Spleen (tissue), 7 donors: ENCODE data around the gene TMEM132D.

ENCODE experiments used
- POLR2AphosphoS5 ChIP-seq, 3 donors: sonication (generic); formaldehyde crosslinking; IDR thresholded peaks; one replicate each; pipeline ENCODE4 v1.5.1; 2017; ENCODE audit warnings: antibody characterized with exemption in 3 of 3
- TF ChIP-seq, protein P1 (sequence below), 11 experiments: fragments of 200-600 bp in 7 of 11; fragments of 450-650 bp in 4 of 11; sonication (generic) in 4 of 11; IDR thresholded peaks in 8 of 11; conservative IDR thresholded peaks in 3 of 11; 1 replicate in 7 of 11; 2 replicates in 4 of 11; pipeline versions ENCODE4 v1.4.0 to v1.8.0; 2016 to 2021; ENCODE audit warnings: antibody characterized with exemption in 11 of 11, inconsistent platforms in 4 of 11, mild to moderate bottlenecking in 1 of 11
- donor health status: DM: no; HTN: no; CAD: no; lungs with moderate emphysema.
- donor health status: DM: no; HTN: no; CAD: no.
- donor health status: DM: no; HTN: no; CAD: no.

DNA sequence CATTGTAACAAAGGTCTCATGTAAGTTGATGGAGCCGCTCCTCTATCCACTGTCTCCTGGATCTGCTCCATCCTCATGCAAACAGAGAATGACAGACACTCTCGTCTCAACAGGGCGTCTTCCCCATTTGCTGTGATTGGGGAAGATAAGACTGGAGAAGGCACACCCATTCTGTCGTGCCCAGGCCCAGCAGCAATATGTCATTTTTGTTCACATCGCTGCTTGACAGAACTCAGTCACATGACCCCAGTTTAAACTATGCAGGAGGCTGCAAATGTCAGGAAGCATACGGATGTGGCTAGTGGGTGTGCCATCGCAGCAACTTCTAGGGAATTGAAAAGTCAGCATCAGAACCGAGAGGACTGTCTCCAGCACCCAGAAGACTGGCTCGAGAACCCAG lies 290.5 kb downstream of the TMEM132D start:
- TF ChIP-seq, protein P1, sequence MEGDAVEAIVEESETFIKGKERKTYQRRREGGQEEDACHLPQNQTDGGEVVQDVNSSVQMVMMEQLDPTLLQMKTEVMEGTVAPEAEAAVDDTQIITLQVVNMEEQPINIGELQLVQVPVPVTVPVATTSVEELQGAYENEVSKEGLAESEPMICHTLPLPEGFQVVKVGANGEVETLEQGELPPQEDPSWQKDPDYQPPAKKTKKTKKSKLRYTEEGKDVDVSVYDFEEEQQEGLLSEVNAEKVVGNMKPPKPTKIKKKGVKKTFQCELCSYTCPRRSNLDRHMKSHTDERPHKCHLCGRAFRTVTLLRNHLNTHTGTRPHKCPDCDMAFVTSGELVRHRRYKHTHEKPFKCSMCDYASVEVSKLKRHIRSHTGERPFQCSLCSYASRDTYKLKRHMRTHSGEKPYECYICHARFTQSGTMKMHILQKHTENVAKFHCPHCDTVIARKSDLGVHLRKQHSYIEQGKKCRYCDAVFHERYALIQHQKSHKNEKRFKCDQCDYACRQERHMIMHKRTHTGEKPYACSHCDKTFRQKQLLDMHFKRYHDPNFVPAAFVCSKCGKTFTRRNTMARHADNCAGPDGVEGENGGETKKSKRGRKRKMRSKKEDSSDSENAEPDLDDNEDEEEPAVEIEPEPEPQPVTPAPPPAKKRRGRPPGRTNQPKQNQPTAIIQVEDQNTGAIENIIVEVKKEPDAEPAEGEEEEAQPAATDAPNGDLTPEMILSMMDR (IDR thresholded peaks at IDR 0.05 in 8 of 11, conservative IDR thresholded peaks at IDR 0.05 in 3 of 11) = no peak
- TF ChIP-seq POLR2AphosphoS5 (IDR thresholded peaks at IDR 0.05) = no peak
